ENCODE measurements around the gene GRXCR2.

The GRXCR2 gene

GRCh38 chr5:145853781-145854376 is 18.9 kb downstream of the GRXCR2 start:
- no peak for TF ChIP-seq CTCF (IDR thresholded peaks at IDR 0.05; ENCODE audit: control insufficient read depth, extremely low read depth, insufficient read depth)
- no peak overlapping the region for H3K4me3 ChIP-seq (ENCODE audit: low read depth, low read length)
- DNase-seq (ENCODE audit: low read depth), result no peak

- H3K4me3 ChIP-seq (ENCODE audit: low read depth, low read length), result no peak overlapping the region
- DNase-seq (ENCODE audit: low read depth), result no peak
- no peak for TF ChIP-seq CTCF (IDR thresholded peaks at IDR 0.05; ENCODE audit: control insufficient read depth, extremely low read depth, insufficient read depth)
These were observed 19.8 kb downstream of the GRXCR2 start for GRCh38 chr5:145852990-145853389.

- no peak for TF ChIP-seq CTCF (IDR thresholded peaks at IDR 0.05; ENCODE audit: control insufficient read depth, extremely low read depth, insufficient read depth)
- no peak for DNase-seq (ENCODE audit: low read depth)
- H3K4me3 ChIP-seq (ENCODE audit: low read depth, low read length), result no peak overlapping the region
These were observed 24.0 kb downstream of the GRXCR2 start for GRCh38 chr5:145848854-145849253.

- TF ChIP-seq CTCF (IDR thresholded peaks at IDR 0.05; ENCODE audit: control insufficient read depth, extremely low read depth, insufficient read depth), result no peak
- no peak overlapping the region for H3K4me3 ChIP-seq (ENCODE audit: low read depth, low read length)
- DNase-seq (ENCODE audit: low read depth), result no peak
These were observed 25.0 kb downstream of the GRXCR2 start for GRCh38 chr5:145847499-145848497.

GRCh38 chr5:145846081-145846480 is 26.7 kb downstream of the GRXCR2 start:
- DNase-seq (ENCODE audit: low read depth), result no peak
- no peak overlapping the region for H3K4me3 ChIP-seq (ENCODE audit: low read depth, low read length)
- no peak for TF ChIP-seq CTCF (IDR thresholded peaks at IDR 0.05; ENCODE audit: control insufficient read depth, extremely low read depth, insufficient read depth)

- no peak for TF ChIP-seq CTCF (IDR thresholded peaks at IDR 0.05; ENCODE audit: control insufficient read depth, extremely low read depth, insufficient read depth)
- no peak for DNase-seq (ENCODE audit: low read depth)
- H3K4me3 ChIP-seq (ENCODE audit: low read depth, low read length), result no peak overlapping the region
These were observed 31.5 kb downstream of the GRXCR2 start for GRCh38 chr5:145841299-145841698.
